Fibroblast of lung (primary cell): ENCODE measurements around the gene MYL12A.

Source experiments
- EZH2 ChIP-seq: IDR thresholded peaks from 2 replicates; pipeline ENCODE4 v1.5.1; 2012; ENCODE audit warnings: low read length, control low read depth, mild to moderate bottlenecking; ENCODE audit errors: missing control alignments
- TF ChIP-seq, protein P1 (sequence below), 2 donors: IDR thresholded peaks in 1 of 2; conservative IDR thresholded peaks in 1 of 2; 1 replicate in 1 of 2; 2 replicates in 1 of 2; pipeline ENCODE4 v1.5.1; 2011 to 2012; ENCODE audit warnings: low read length in 2 of 2, control low read depth in 1 of 2, inconsistent platforms in 1 of 2, low read depth in 1 of 2, mild to moderate bottlenecking in 1 of 2

DNA sequence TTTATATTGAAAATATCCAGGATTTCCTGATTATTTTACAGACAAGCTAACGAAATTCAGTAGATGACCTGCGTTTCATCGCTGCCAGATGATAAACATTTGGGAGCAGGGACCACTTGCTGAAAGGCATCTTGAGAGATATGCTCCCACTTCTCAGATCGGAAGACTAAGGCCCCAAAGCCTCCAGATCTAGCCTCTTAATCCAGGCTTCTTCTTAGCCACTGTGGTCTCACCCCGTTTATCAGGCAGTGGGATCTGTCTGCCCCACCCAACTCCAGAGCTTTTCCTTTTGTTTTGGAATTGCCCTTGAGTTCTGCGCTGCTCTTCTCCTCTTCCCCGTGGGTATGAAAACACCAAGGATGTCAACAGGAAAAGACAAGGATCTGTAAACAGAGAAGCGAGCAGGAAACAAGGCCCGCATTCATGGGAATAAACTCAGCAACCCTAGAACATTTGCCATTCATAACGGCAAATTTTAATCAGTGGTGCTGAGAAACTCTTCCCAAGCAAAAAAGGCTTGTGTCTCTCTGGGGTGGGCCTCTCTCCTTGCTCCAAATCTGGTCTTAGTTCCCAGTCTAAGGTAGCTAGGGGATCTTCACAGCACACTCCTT, 35.8 kb downstream of the MYL12A start:
- TF ChIP-seq, protein P1, sequence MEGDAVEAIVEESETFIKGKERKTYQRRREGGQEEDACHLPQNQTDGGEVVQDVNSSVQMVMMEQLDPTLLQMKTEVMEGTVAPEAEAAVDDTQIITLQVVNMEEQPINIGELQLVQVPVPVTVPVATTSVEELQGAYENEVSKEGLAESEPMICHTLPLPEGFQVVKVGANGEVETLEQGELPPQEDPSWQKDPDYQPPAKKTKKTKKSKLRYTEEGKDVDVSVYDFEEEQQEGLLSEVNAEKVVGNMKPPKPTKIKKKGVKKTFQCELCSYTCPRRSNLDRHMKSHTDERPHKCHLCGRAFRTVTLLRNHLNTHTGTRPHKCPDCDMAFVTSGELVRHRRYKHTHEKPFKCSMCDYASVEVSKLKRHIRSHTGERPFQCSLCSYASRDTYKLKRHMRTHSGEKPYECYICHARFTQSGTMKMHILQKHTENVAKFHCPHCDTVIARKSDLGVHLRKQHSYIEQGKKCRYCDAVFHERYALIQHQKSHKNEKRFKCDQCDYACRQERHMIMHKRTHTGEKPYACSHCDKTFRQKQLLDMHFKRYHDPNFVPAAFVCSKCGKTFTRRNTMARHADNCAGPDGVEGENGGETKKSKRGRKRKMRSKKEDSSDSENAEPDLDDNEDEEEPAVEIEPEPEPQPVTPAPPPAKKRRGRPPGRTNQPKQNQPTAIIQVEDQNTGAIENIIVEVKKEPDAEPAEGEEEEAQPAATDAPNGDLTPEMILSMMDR (conservative IDR thresholded peaks at IDR 0.05 in 1 of 2, IDR thresholded peaks at IDR 0.05 in 1 of 2; ENCODE audit: low read depth in 1 of 2, low read length in 2 of 2), result no peak
- no peak for TF ChIP-seq EZH2
